GM12878 (cell line): ENCODE measurements around the gene CAMK2G.

Experiments
- FOXM1 ChIP-seq: IDR thresholded peaks from 2 replicates; pipeline ENCODE4 v1.6.1; 2012; ENCODE audit warnings: low read depth, mild to moderate bottlenecking, inconsistent platforms, low read length, moderate library complexity
- IRF4 ChIP-seq: IDR thresholded peaks from 2 replicates; pipeline ENCODE4 v1.6.1; 2011; ENCODE audit warnings: low read depth, low read length
- MXI1 ChIP-seq: fragments of 150-350 bp; IDR thresholded peaks from 2 replicates; pipeline ENCODE4 v1.6.1; 2011; ENCODE audit warnings: low read depth, mild to moderate bottlenecking, inconsistent platforms, low read length, improper control_type of control experiment
- NBN ChIP-seq: fragments of 450-650 bp; IDR thresholded peaks from 2 replicates; pipeline ENCODE4 v1.6.1; 2016
- POLR2A ChIP-seq: IDR thresholded peaks from 2 replicates; pipeline ENCODE4 v1.6.1; 2011; ENCODE audit warnings: low read depth, mild to moderate bottlenecking, low read length
- SMC3 ChIP-seq: IDR thresholded peaks from 2 replicates; pipeline ENCODE4 v1.6.1; 2011; ENCODE audit warnings: low read length, improper control_type of control experiment, borderline replicate concordance
- ZNF274 ChIP-seq: IDR thresholded peaks from one replicate; pipeline ENCODE4 v1.8.0; 2011; ENCODE audit not compliant: insufficient read length, insufficient read depth
- TF ChIP-seq, protein P1 (sequence below): IDR thresholded peaks from 2 replicates; pipeline ENCODE4 v1.6.1; 2012; ENCODE audit warnings: mild to moderate bottlenecking, low read depth, low read length
- TF ChIP-seq, protein P2 (sequence below), 3 experiments: IDR thresholded peaks in 2 of 3; conservative IDR thresholded peaks in 1 of 3; 2 replicates each; pipeline ENCODE4 v1.5.1; 2011; ENCODE audit warnings: low read depth in 3 of 3, low read length in 3 of 3, mild to moderate bottlenecking in 3 of 3, control low read depth in 2 of 3, moderate library complexity in 2 of 3, inconsistent platforms in 1 of 3, mixed read lengths in 1 of 3; ENCODE audit not compliant: control insufficient read depth in 2 of 3, insufficient read depth in 1 of 3; ENCODE audit errors: extremely low read depth in 1 of 3

DNA sequence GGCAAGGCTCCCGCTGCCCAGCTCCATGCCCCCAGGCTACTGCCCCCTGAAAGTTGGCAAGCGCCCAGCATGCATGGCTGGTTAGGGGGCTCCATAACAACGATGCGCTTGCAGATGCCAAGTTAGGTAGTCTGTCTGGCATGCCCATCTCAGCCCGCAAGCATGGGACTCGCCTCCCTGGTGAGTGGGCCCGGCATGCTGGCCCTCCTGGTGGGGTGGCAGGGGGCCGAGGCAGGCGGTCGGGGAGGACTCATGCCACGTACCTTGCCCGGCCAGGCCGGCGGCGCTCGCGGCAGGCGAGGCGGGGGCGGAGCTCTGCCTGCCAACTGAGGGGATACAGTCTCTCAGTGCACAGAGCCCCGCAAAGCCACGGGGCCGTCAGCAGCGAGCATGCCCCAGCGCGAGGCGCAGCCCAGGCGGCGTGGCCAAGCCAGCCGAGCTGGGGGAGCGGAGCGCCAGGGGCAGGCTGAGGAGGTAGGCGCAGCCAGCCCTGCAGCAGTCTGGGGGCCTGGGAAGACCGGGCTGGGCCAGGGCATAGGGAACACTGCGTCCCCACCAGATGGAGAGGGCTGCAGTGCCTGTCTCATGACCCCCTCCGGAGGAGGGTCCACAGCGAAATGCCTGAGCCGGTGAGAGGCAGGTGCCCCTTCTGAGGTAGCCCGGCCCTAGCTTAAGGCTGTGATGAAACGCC, 34.9 kb downstream of the CAMK2G start:
- TF ChIP-seq FOXM1, result no peak
- TF ChIP-seq POLR2A, result no peak
- TF ChIP-seq, protein P1, sequence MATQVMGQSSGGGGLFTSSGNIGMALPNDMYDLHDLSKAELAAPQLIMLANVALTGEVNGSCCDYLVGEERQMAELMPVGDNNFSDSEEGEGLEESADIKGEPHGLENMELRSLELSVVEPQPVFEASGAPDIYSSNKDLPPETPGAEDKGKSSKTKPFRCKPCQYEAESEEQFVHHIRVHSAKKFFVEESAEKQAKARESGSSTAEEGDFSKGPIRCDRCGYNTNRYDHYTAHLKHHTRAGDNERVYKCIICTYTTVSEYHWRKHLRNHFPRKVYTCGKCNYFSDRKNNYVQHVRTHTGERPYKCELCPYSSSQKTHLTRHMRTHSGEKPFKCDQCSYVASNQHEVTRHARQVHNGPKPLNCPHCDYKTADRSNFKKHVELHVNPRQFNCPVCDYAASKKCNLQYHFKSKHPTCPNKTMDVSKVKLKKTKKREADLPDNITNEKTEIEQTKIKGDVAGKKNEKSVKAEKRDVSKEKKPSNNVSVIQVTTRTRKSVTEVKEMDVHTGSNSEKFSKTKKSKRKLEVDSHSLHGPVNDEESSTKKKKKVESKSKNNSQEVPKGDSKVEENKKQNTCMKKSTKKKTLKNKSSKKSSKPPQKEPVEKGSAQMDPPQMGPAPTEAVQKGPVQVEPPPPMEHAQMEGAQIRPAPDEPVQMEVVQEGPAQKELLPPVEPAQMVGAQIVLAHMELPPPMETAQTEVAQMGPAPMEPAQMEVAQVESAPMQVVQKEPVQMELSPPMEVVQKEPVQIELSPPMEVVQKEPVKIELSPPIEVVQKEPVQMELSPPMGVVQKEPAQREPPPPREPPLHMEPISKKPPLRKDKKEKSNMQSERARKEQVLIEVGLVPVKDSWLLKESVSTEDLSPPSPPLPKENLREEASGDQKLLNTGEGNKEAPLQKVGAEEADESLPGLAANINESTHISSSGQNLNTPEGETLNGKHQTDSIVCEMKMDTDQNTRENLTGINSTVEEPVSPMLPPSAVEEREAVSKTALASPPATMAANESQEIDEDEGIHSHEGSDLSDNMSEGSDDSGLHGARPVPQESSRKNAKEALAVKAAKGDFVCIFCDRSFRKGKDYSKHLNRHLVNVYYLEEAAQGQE, result no peak
- TF ChIP-seq SMC3, result no peak
- no peak for TF ChIP-seq IRF4
- TF ChIP-seq, protein P2, sequence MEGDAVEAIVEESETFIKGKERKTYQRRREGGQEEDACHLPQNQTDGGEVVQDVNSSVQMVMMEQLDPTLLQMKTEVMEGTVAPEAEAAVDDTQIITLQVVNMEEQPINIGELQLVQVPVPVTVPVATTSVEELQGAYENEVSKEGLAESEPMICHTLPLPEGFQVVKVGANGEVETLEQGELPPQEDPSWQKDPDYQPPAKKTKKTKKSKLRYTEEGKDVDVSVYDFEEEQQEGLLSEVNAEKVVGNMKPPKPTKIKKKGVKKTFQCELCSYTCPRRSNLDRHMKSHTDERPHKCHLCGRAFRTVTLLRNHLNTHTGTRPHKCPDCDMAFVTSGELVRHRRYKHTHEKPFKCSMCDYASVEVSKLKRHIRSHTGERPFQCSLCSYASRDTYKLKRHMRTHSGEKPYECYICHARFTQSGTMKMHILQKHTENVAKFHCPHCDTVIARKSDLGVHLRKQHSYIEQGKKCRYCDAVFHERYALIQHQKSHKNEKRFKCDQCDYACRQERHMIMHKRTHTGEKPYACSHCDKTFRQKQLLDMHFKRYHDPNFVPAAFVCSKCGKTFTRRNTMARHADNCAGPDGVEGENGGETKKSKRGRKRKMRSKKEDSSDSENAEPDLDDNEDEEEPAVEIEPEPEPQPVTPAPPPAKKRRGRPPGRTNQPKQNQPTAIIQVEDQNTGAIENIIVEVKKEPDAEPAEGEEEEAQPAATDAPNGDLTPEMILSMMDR (IDR thresholded peaks at IDR 0.05 in 2 of 3, conservative IDR thresholded peaks at IDR 0.05 in 1 of 3; ENCODE audit: control insufficient read depth in 2 of 3, extremely low read depth in 1 of 3, insufficient read depth in 1 of 3, low read depth in 3 of 3, low read length in 3 of 3), result no peak
- TF ChIP-seq NBN, result no peak
- no peak for TF ChIP-seq MXI1
- TF ChIP-seq ZNF274, result no peak
